Hematopoietic multipotent progenitor cell treated with erythropoietin and hydrocortisone succinate and interleukin-3 and kit ligand, for 6 days (in vitro differentiated cells): ENCODE results near the gene ZNF532.
A peak's percentile ranks its signal among the peaks of the same experiment; 100 is the strongest.

Source experiments
- DNase-seq: peaks from one replicate; pipeline ENCODE4 v3.0.0-alpha.2; 2015

The ZNF532 gene

GRCh38 chr18:58949031-58949430 is 84.4 kb downstream of the ZNF532 start:
- DNase-seq = no peak

GRCh38 chr18:58951986-58952702 is 87.5 kb downstream of the ZNF532 start:
- no peak for DNase-seq

GRCh38 chr18:58952858-58953257 is 88.2 kb downstream of the ZNF532 start:
- no peak for DNase-seq

GRCh38 chr18:58953627-58954026 is 89.0 kb downstream of the ZNF532 start:
- no peak for DNase-seq

- no peak for DNase-seq
Measured at GRCh38 chr18:58955001-58955400, 90.3 kb downstream of the ZNF532 start.

- no peak for DNase-seq
Measured at GRCh38 chr18:58955738-58956137, 91.1 kb downstream of the ZNF532 start.

- DNase-seq = no peak
Measured at GRCh38 chr18:58958628-58959027, 94.0 kb downstream of the ZNF532 start.

GRCh38 chr18:58960508-58960907 is 95.8 kb downstream of the ZNF532 start:
- no peak for DNase-seq

GRCh38 chr18:58960946-58961722 is 96.5 kb downstream of the ZNF532 start:
- DNase-seq = no peak

- DNase-seq = no peak
Measured at GRCh38 chr18:58962336-58962735, 97.7 kb downstream of the ZNF532 start.

- DNase-seq = no peak
Measured at GRCh38 chr18:58965291-58966004, 100.8 kb downstream of the ZNF532 start.

- DNase-seq = no peak
Measured at GRCh38 chr18:58966005-58966677, 101.5 kb downstream of the ZNF532 start.

- no peak for DNase-seq
Measured at GRCh38 chr18:58966704-58967103, 102.0 kb downstream of the ZNF532 start.

GRCh38 chr18:58967751-58968254 is 103.1 kb downstream of the ZNF532 start:
- no peak for DNase-seq

- no peak for DNase-seq
Measured at GRCh38 chr18:58970943-58971790, 106.5 kb downstream of the ZNF532 start.

GRCh38 chr18:58975296-58975695 is 110.6 kb downstream of the ZNF532 start:
- no peak for DNase-seq

- peak; percentile 2 for DNase-seq
Measured at GRCh38 chr18:58975781-58976180, 111.1 kb downstream of the ZNF532 start.

GRCh38 chr18:58977223-58977622 is 112.5 kb downstream of the ZNF532 start:
- no peak for DNase-seq

GRCh38 chr18:58977801-58978200 is 113.1 kb downstream of the ZNF532 start:
- no peak for DNase-seq

- DNase-seq = no peak
Measured at GRCh38 chr18:58978916-58979315, 114.2 kb downstream of the ZNF532 start.

- DNase-seq = no peak
Measured at GRCh38 chr18:58979615-58980014, 114.9 kb downstream of the ZNF532 start.

GRCh38 chr18:58980991-58981390 is 116.3 kb downstream of the ZNF532 start:
- DNase-seq = no peak
